H1 (cell line): ENCODE data around the gene EPB41L4B. TPM values are rescaled to one million over a fixed set of nuclear protein-coding genes. Genes with fewer than 3 reads are reported as not detected.

Experiments used
- NANOG ChIP-seq: IDR thresholded peaks from 2 replicates; pipeline ENCODE4 v1.6.1; 2011; ENCODE audit warnings: low read length, low read depth, mild to moderate bottlenecking, inconsistent platforms; ENCODE audit not compliant: insufficient read depth, poor library complexity, severe bottlenecking
- polyA plus RNA-seq, 7 experiments: library from polyadenylated mRNA; depleted of rRNA in 3 of 7; stranded (reverse) in 5 of 7; unstranded in 2 of 7; fragments of >200 nt in 5 of 7; fragments of 200-250 nt in 2 of 7; gene quantifications; 1 replicate in 5 of 7; 2 replicates in 1 of 7; 4 replicates in 1 of 7; pipeline versions ENCODE4 v1.2.1 to v1.2.3, GENCODE V29; 2011 to 2013; ENCODE audit warnings: missing spikeins in 2 of 7, mixed read lengths in 2 of 7
- total RNA-seq: library from RNA; stranded (reverse); fragmentation: NEBNext Ultra II Directional; extraction: Animal tissue kit (Norgen Biotek cat#: 25700); gene quantifications from 2 replicates; pipeline ENCODE4 v1.2.1, GENCODE V29; 2021

EPB41L4B gene
- total and polyA plus RNA-seq, 2 of the 8 experiments (the other 6 are each of a cell fraction or from before 2014, with no cell fraction given) = 11.9 to 25.0 TPM

- TF ChIP-seq NANOG = no peak
Observed at GRCh38 chr9:109336409-109336808, 15.6 kb upstream of the EPB41L4B start (continued).
